GM21786 (cell line): Measurements from ENCODE around the gene FBXL20.

ENCODE experiments used
- ATAC-seq: cut with Tn5 transposase; IDR thresholded peaks from one replicate; pipeline ENCODE4 v1.9.1; 2021; ENCODE audit not compliant: unreplicated experiment

FBXL20 gene

DNA sequence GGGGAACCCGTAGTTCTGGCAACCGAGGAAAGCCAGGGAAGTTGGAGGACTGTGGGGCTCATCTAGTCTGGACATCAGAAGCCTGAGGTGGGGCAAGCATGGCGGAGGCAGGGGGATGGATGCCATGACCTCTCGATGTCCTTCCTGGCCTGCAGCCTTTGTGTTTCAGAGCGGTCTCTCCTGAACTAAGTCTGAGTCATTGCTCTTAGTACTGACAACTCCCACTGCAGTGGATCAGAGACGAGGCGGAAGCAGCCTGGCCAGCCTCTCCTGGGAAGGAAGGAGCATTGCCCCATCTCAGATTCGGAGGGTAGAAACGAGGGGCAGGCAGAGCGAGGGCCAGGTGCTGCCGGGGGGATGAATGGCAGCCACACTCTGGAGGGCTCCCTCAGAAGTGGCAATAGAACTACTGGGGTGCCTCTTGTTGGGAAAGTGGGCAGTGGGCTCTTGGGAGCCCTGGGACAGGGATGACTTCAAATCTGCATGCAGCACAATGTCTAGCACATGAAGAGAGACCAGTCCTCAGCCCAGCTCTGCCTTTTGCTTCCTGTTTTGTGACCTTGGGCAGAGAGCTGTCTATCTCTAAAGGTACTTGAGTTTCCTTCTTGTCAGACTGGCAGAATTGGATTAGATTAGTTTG is 172.0 kb downstream of the FBXL20 start:
- no peak for ATAC-seq

DNA sequence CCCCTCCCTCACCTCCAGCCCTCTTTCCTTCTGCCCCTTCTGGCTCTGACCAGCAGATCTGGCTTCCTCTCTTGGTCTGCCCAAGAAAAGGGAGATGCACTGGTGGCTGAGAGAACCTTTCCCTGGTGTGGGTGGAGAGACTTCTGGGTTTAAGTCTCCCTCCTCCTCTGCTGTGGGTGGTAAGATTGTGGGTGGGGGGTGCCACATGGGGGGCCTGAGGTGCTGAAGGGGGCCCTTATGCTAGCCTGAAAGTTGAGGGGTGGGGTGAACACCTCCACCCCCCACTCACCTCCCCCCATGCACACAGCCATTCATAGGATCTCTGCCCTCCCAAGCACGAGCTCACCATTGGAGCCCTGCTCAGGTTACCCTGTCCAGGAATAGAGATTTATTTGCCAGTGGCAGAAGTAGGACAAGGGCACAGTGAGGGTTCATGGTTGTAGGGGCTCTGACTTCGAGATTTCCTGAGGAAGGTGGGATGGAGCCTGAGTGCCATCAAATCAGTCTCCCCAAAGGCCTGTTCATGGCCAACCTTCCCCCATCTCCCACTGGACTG is 174.0 kb downstream of the FBXL20 start:
- ATAC-seq = no peak

DNA sequence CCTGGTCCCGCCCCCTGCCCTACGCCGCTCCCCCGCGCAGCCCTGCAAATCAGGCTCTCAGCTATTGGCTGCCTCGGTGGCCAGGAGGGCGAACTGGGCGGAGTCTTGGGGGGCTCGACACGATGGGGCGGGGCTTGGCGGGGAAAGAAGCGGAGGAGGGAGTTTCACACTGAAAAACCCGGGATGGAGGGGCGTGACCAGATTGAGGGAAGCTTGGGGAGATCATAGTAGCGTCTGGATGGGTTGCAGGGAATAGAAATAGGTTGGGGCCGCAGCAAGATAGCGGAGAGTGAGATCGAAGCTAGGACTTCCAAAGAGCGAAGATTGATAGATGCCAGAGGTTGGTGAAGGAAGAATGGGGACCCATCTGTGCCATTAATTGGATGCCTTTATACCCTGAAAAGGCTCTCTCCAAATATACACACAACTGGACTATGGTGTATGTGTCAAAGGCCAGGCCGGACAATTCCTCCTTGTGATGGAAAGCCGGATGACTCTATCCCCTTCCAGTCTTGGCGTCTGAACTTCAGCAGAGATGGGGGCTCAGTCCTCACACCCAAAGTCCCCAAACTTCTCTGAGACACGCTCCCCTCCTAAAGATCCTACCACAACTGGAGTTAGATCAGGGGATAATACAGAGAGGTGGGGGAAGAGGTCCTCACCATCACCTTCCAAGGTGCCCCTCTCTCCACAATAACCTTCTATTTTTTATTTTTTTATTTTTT is 175.3 kb downstream of the FBXL20 start:
- ATAC-seq = no peak

DNA sequence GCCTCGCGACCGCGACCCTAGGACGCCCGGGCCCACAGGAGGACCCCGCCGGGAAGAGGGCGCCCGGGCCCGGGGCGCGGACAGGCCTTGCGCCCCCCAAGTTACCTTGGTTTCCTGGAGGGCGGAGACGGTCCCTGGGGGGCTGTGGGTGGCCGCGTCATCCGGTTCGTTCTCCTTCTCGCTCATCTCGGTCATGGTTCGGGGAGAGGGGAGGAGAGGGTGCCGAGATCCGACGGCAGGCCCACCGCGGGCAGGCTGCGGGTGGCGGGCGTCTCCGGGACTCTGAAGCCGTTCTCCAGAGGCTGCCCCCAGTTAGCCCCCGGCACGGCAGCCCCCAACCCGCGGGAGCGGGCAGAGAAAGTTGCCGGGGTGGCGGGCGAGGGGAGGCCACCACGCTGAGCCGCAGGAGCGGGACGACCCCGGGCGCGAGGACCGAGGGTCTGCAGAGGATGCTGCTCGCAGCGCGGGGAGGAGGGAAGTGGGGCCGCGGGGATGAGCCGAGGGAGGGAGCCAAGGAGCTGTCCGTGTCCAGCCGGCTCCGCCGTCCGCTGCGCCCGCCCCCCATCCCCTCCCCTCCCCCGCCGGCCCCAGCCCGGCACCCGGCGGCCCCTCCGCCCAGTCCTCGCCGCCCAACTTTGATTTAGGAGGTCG is 176.0 kb downstream of the FBXL20 start, which contains the start of gene STAC2:
STAC2 (minus strand) TSS at position 638 of the 651 bp plus-strand sequence; CDS start at position 195, 443 bp downstream.
- no peak for ATAC-seq

DNA sequence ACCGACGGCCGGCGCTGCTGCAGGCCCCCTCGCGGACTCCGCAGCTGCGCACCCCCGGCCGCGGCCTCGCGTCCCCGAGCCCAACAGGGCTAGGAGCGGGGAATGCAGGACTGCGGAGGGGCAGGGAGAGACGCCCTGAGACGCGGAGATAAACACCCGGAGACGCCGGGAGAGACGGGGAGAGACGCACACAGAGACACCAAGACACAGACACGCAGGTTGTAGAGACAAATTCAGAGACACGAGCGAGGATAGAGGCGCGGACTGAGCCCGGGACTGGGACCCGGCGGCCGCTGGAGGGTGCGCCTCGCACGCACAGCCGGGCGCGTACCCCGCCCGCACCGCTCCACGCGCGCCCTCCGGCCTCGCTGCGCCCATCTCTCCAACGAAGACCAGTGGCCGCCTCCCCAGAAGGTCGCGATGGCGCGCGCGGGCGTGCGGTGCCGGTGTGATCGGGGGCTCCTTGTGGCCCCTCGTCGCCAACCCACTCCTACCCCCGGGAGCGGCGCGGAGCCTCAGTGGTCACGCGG is 176.6 kb downstream of the FBXL20 start:
- no peak for ATAC-seq

DNA sequence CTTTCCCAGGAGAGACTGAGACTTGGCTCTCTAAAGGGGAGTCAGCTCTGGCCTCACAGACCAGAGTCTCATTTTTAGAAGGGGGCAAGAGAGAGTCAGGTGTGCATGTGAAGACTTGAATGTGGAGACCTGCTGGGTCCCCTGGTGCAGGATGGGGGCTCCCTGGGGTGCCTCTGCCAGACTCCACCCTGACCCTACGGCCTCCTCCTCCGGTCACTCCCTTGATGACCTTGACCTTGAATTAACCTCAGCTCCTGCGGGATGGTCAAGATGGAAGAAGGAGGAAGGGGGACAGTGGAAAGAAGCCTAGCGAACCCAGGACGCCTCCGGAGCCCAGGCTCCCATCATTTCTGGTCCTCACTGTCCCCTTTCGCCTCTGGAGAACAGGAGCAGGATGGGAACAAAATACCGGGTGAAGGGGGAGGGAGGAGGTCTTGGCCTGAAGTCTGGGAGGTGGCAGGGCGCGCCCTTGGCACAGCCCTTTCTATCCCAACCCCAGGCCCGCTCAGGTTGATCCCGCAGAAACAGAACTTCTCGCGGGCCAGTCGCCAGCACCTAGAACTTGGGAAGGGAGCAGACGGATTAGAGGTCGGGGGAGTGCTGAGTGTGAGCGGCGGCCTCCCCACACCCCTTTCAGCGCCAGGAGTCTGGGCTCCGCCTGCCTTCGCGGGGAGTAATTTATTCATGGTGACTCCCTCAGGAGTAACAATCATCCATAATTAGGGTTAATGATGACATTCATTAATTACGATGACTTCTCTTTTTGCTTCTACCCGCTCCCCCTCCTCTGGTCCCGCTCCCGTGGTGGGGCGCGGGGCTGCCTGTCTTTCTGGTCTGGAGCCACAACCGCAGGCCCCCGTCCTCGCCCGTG is 177.3 kb downstream of the FBXL20 start:
- no peak for ATAC-seq

DNA sequence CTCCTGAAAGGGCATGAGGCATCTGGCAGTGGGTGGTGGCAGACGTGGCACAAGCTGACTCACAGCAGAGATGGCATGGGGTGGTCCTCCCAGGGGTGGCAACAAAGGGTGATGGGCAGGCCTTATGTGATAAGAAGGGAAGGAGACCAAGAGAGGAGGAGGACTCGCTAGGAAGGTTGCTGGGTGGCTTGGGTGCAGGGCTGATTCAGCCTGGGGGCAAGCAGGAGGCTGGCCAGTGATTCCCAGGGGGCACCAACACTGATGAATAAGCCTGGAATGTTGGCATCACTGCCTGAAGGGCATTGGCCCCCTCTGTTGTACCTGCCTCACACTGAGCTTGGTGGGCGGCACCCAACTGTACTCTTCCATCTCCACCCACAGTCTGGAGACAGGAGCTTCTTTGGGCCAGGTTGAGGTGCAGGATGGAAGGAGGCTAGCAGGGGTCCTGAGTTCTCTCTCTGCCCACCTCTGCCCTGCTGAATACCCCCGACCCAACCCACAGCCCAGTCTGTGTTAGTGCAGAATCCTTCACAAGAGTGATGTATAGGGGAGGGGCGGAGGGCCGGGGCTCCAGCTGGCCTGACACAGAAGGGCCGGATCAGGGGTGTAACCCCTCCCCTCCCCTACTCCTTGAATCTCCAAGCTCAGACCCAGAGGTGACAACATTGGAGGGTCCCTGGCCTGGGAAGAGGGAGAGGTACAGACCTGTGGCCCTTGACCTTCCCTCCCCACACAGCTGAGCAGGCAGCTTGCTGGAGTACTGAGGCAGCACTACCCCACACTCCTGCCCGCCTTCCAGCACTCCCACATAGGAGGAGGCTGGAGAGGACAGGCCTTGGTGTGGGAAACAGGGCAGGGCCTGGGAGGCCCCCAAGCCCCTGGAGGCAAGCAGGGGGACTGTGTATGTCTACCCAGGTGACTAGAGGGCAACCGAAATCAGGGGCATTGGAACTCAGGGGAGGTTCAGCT is 178.3 kb downstream of the FBXL20 start:
- no peak for ATAC-seq

DNA sequence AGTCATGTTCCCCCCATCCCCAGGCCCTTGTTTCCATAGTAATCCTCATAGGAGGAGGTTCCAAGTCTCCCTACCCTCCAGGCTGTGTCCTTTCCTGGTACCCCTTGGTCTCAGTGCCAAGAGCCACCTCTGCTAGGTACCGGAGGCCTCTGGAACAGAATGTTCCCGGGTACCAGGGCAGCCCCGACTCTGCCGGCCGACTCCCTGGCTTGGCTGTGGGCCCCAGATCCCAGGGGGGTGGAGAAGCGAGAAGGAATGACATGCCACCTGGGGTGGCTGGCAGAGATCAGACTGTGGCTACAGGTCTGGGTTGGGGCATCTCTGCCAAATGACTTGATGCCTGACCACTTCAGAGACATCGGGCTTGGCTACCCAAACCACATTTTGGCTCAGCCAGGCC is 179.3 kb downstream of the FBXL20 start:
- no peak for ATAC-seq

DNA sequence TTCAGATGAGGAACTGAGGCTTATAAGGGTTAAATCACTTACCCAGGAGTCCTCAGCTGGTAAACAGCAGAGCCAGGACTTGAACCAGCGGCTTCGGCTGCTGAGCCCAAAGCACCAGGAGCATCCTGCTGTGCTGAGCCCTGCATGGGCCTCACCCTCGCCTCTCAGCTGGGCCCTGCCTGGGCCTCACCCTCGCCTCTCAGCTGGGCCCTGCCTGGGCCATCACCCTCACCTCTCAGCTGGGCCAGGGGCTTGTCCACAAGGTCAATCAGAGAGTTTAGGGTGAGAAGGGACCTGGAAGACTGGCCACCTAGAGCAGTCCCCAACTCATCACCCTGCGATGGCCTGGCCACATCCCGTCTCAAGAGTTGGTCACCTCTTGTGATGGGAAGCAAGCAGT is 179.9 kb downstream of the FBXL20 start:
- ATAC-seq = no peak

DNA sequence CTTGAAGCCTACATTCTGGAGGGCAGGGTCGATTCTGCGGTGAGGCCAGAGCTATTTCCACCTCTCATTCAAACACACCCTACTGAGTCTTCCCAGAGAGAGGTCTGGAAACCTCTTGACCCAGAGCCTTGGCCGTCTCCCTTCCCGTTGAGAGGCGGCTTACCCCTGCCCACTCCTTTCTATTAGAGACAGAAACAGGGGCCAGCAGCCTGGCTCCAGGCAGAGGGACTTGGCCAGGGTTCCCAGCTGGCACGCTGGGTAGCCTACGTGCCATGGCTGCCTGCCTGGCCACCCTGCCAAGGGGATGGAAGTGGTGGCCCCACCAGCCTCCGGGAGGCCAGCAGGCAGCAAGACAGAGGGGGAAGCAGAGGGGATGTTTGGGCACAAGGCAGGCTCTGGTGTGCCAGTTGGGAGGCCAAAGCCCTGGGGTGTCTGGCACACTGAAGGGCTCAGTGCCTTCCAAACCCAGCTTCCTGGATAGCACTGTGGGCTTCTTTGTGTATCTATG is 181.7 kb downstream of the FBXL20 start:
- ATAC-seq = no peak

DNA sequence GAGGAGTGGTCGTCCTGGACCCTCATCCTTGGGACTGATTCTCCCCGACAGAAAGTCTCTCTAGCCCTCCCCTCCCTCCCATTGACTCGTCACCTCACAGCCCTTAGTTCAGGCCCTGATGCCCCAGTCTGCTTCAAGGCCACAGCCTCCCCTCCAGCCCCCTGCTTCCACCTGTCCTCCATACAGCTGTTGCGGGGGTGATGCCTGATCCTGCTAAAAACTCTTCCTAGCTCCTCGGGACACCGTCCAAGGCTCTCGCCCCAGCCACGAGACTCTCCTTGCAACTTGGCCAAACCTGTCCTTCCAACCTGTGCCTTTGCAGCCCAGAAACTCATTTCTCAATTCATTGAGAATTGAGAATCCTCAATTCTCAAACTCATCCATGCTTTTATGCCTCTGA is 182.5 kb downstream of the FBXL20 start:
- no peak for ATAC-seq

DNA sequence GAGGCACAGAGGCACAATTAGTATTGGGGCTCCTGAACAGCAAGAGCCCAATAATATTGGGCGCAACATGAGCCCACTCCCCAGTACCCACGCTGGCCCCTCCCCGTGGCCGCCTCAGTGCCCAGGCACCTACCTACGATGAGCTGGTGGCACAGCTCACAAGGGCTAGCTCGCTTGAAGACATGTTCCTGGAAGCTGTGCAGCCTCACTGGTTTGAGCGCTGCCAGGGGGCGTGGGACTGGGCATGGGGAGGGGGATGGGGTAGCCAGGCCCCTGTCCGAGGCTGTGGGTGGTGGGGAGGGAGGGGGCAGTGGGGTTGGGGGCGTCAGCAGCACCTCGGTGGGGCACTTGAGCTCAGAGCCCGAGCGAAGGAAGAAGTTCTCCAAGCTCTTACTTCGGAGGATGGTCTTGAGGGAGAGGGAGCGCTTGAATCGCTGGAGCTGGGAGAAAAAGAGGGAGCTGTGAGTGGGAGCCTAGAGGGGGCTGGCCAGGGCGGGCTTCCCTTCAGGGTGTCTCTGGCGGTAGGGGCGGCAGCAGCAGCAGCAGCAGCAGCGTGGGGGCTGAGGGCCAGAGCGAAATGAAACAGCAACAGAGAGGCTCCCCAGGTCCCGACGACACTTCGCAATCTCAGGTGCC is 183.6 kb downstream of the FBXL20 start:
- ATAC-seq = no peak

DNA sequence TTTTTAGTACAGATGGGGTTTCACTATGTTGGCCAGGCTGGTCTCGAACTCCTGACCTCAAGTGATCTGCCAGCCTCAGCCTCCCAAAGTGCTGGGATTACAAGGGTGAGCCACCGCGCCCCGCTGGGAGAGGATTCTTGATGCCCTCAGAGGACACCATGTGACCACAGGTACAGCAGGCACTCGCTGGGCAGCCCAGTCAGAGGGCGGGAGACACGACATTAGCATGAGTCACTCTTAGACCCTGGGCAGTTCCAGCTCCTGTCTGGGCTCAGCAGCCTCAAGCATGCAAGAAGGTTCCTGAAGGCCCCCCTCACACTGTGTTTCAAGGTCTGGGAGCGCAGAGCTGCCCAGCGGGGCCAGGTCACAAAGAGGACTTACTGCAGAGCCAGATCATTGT is 187.6 kb downstream of the FBXL20 start:
- no peak for ATAC-seq

DNA sequence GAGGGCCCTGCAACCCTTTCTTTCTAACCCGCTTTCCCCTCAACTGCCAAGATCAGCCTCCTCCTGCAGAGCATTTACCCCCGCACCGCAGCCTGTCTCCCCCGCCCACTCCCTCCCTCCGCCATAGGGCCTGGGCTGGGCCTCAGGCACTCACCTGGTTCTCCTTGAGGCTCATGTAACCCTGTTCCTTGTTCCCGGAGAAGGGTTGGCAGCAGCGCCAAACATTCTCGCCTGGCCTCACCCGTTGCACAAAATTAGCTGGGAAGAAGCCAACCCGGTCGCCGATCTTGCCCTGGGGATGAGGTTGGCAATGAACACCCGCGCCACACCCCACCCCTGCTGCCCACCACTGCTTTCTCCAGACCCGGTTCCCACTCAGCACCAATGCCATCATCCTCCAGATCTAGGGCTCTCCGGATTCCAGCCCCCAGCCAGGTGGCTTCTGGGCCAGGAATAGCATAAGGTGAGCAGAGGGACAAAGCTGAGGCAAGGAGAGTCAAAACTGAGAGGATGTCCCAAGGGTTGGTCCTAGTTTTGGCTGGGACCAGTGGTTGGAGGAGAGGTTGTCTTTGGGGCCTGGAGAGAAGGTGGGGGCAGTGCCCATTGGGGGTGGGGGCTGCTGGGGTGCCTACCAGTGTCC is 188.5 kb downstream of the FBXL20 start:
- no peak for ATAC-seq

DNA sequence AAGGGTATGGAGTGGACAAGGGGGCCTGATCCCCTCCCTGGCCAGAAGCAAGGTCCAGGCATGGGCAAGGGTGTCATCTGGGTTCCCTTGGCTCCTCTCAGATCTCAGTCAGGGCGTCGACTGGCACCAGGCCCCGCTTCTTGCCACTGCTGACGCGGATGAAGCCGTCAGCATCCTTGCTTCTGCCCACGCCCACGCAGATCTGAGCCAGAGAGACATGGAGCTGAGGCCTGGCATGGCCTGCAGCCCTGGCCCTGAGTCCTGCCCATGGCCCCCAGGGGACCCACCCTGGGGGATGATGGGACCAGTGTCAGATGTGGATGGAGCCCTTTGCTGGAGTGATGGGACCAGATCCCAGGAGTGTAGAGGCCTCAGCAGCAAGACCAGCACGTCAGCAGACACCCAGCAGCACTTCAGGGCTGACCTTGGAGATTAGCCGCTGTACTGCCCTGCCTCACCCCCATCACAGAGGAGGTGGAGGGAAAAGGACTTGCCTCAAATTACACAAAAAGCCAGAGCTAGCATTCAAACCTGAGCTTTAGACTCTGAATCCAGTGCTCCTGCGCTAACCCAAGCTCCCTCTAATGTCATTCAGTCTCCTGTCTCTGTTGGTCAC is 189.1 kb downstream of the FBXL20 start:
- no peak for ATAC-seq

DNA sequence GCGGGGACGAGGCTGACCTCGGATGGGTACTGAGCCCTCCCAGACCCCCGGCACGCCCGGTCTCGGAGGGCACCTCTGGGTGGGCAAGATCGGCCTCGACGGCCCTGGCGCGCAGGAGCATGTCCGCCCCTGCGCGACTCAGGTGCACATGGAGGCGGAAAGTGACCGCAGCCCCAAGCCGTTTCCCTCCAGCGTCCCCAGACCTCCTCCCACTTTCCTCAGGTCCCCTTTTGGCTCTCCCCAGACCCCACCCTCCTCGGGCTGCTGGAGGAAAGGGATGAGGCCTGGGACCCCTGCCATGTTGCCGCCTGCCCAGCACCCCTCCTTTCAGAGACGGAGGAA is 191.4 kb downstream of the FBXL20 start:
- no peak for ATAC-seq

DNA sequence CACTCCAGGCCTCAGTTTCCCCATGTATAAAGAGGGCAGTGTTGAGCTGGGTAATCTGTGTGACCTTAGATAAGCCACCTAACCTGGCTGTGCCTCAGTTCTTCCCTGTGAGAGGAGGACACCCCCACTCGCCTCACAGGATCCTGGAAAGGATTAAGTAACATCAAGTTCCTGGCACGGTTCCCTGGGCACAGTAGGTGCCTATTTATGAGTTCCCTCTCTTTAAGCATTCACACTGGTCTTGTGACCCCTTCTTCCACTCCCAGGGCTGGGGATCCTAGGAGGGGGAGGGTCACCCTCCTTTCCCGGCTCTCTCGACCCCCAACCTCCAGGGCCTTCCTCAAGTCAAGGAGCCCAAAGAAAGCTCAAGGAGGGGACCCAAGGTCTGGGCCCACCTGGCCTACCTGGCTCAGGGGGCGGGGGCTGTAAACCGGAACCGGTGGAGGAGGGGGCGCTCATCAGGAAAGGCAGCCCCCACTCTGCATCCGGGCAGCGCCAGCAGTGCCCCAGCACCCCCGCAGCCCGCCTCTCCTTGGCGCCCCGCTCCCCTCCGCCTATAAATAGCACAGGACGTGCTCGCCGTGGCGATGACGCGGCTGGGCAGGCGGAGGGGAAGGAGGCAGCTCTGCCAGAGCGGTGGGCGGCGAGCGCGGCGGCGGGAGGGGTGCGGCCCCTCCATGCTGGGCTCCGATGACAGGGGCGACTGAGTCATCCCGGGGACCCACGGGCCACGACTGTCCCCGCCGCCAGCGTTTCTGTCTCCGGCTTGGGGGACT is 191.9 kb downstream of the FBXL20 start:
- ATAC-seq = no peak
